ENCODE results near the gene FUCA1. TPM values are rescaled to one million over a fixed set of nuclear protein-coding genes. Genes with fewer than 3 reads are reported as not detected.

Gene FUCA1
- total RNA-seq, 4 donors from 2014 or later, result 75.5 to 133 (median 112) TPM

GRCh38 chr1:23869051-23869450, 961 bp upstream of the FUCA1 start:
- Histone ChIP-seq H3K27ac (peak overlapping the region in 2 of 3 donors; percentile 77 to 86), H3K4me3 (replicated peaks in 1 of 3) (peak overlapping the region in 1 of 3 donors; percentile 61), H3K27me3 (no peaks in the 10 kb centered on the region), H3K9me3 (no peaks in the 10 kb centered on the region), H3K36me3 (peaks cover 0 to 6% of the 10 kb centered on the region in 2 donors), H3K4me1 (peaks cover 13 to 14% of the 10 kb centered on the region in 2 donors)
- intact Hi-C loops (cut with DNase I), result loop anchor here (5.0 to 10.0 kb wide), 2 partner anchors 42 to 94 kb away; partner anchors contain the start of genes HMGCL and PITHD1
- DNase-seq, result no peak
- 66 to 67% methylated on average over 10 of the region's 10 CpGs for WGBS, 2 donors
- TF ChIP-seq, protein P1, sequence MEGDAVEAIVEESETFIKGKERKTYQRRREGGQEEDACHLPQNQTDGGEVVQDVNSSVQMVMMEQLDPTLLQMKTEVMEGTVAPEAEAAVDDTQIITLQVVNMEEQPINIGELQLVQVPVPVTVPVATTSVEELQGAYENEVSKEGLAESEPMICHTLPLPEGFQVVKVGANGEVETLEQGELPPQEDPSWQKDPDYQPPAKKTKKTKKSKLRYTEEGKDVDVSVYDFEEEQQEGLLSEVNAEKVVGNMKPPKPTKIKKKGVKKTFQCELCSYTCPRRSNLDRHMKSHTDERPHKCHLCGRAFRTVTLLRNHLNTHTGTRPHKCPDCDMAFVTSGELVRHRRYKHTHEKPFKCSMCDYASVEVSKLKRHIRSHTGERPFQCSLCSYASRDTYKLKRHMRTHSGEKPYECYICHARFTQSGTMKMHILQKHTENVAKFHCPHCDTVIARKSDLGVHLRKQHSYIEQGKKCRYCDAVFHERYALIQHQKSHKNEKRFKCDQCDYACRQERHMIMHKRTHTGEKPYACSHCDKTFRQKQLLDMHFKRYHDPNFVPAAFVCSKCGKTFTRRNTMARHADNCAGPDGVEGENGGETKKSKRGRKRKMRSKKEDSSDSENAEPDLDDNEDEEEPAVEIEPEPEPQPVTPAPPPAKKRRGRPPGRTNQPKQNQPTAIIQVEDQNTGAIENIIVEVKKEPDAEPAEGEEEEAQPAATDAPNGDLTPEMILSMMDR (IDR thresholded peaks at IDR 0.05), result no peak
- no peak for TF ChIP-seq POLR2A (IDR thresholded peaks at IDR 0.05)

GRCh38 chr1:23868557-23869016, 497 bp upstream of the FUCA1 start:
- WGBS, 2 donors, result 8 to 12% methylated on average over 20 of the region's 20 CpGs
- peaks cover 0 to 6% of the 10 kb centered on the region in 2 donors for H3K36me3 ChIP-seq
- H3K27ac ChIP-seq, result peak overlapping the region; percentile 63 to 86 (median 77)
- peak overlapping the region in 2 of 3 donors; percentile 13 to 61 for H3K4me3 ChIP-seq (replicated peaks in 1 of 3)
- no peak for TF ChIP-seq POLR2A (IDR thresholded peaks at IDR 0.05)
- TF ChIP-seq, protein P1 (IDR thresholded peaks at IDR 0.05), result peak in 1 of 6 experiments; percentile 42
- H3K4me1 ChIP-seq, result peaks cover 13 to 14% of the 10 kb centered on the region in 2 donors
- DNase-seq, result peak in 1 of 2 donors; percentile 50
- no peaks in the 10 kb centered on the region for H3K9me3 ChIP-seq
- intact Hi-C loops (cut with DNase I), result loop anchor here (5.0 to 10.0 kb wide), 2 partner anchors 41 to 94 kb away; partner anchors contain the start of genes HMGCL and PITHD1
- no peaks in the 10 kb centered on the region for H3K27me3 ChIP-seq

- 0 to 3% methylated on average over 12 to 13 of the region's 17 CpGs for WGBS, 2 donors
Measured at GRCh38 chr1:23867542-23867894, 572 bp downstream of the FUCA1 start.

GRCh38 chr1:23865543-23865930, 2.6 kb downstream of the FUCA1 start:
- intact Hi-C loops (cut with DNase I), result loop anchor here (5.0 to 10.0 kb wide), 2 partner anchors 38 to 91 kb away; partner anchors contain the start of genes HMGCL and PITHD1
- no peak overlapping the region for H3K27ac ChIP-seq
- WGBS, 2 donors, result 90% methylated on average over 4 of the region's 4 CpGs
- H3K4me1 ChIP-seq, result peaks cover 13 to 14% of the 10 kb centered on the region in 2 donors
- H3K9me3 ChIP-seq, result no peaks in the 10 kb centered on the region
- TF ChIP-seq POLR2A (IDR thresholded peaks at IDR 0.05), result no peak
- TF ChIP-seq, protein P1 (IDR thresholded peaks at IDR 0.05), result no peak
- no peaks in the 10 kb centered on the region for H3K27me3 ChIP-seq
- no peak overlapping the region for H3K4me3 ChIP-seq (replicated peaks in 1 of 3)
- H3K36me3 ChIP-seq, result peaks cover 13 to 22% of the 10 kb centered on the region in 2 donors
- DNase-seq, result no peak

More at GRCh38 chr1:23867542-23867894, 572 bp downstream of the FUCA1 start:
- peak overlapping the region in 2 of 3 donors; percentile 41 to 77 for H3K27ac ChIP-seq
- TF ChIP-seq, protein P1 (IDR thresholded peaks at IDR 0.05), result no peak
- TF ChIP-seq POLR2A (IDR thresholded peaks at IDR 0.05), result no peak
- no peak for DNase-seq
- H3K27me3 ChIP-seq, result no peaks in the 10 kb centered on the region
- intact Hi-C loops (cut with DNase I), result loop anchor here (5.0 to 10.0 kb wide), 2 partner anchors 40 to 93 kb away; partner anchors contain the start of genes HMGCL and PITHD1
- H3K36me3 ChIP-seq, result peaks cover 4 to 16% of the 10 kb centered on the region in 2 donors
- H3K9me3 ChIP-seq, result no peaks in the 10 kb centered on the region
- H3K4me3 ChIP-seq (replicated peaks in 1 of 3), result peak overlapping the region; percentile 14 to 68 (median 61)
- peaks cover 13 to 14% of the 10 kb centered on the region in 2 donors for H3K4me1 ChIP-seq
